A673 (cell line): ENCODE measurements around the gene TIA1. TPM values are rescaled to one million over a fixed set of nuclear protein-coding genes. Genes with fewer than 3 reads are reported as not detected.

ENCODE experiments used
- BruUV-seq: library from RNA; stranded (reverse); fragments of 400-500 nt; replicated peaks from 2 replicates; lab custom pipeline; 2021; lab: Mats Ljungman, UMichigan
- CTCF ChIA-PET: fragments of 300-600 bp; sonication (Branson Sonifier 250); formaldehyde crosslinking; loops from one replicate; lab custom pipeline; 2022; ENCODE audit warnings: antibody characterized with exemption; lab: Charles Lee
- POLR2A ChIA-PET: fragments of 300-600 bp; sonication (Branson Sonifier 250); formaldehyde crosslinking; loops from one replicate; lab custom pipeline; 2022; ENCODE audit warnings: antibody characterized with exemption; ENCODE audit not compliant: low non-redundant PET; lab: Charles Lee
- DNase-seq: peaks from one replicate; pipeline ENCODE4 v3.0.0-alpha.2; 2015; ENCODE audit warnings: low spot score
- H3K27ac ChIP-seq: fragments of 200-600 bp; sonication (generic); 2 replicates; pipeline ENCODE4 v1.5.1; 2016; ENCODE audit warnings: mixed run types, low read depth, mild to moderate bottlenecking, mixed read lengths, antibody characterized with exemption, low read length; ENCODE audit not compliant: poor library complexity, severe bottlenecking
- H3K27me3 ChIP-seq: fragments of 200-600 bp; sonication (generic); replicated peaks from 2 replicates; pipeline ENCODE4 v1.6.1; 2017; ENCODE audit warnings: mixed run types, low read depth, mild to moderate bottlenecking, mixed read lengths, antibody characterized with exemption, low read length; ENCODE audit not compliant: insufficient read depth, poor library complexity
- H3K36me3 ChIP-seq: fragments of 200-600 bp; sonication (generic); 2 replicates; pipeline ENCODE4 v1.6.1; 2016; ENCODE audit warnings: mixed run types, mild to moderate bottlenecking, mixed read lengths, antibody characterized with exemption, low read length; ENCODE audit not compliant: insufficient read depth, poor library complexity, severe bottlenecking
- H3K4me1 ChIP-seq: fragments of 200-600 bp; sonication (generic); 2 replicates; pipeline ENCODE4 v1.6.1; 2017; ENCODE audit warnings: mixed run types, mild to moderate bottlenecking, mixed read lengths, antibody characterized with exemption, low read length; ENCODE audit not compliant: insufficient read depth, poor library complexity, severe bottlenecking
- H3K4me3 ChIP-seq: fragments of 200-600 bp; sonication (generic); 2 replicates; pipeline ENCODE4 v1.5.1; 2016; ENCODE audit warnings: low read depth, mixed run types, mild to moderate bottlenecking, mixed read lengths, low read length; ENCODE audit not compliant: poor library complexity, severe bottlenecking
- H3K9me3 ChIP-seq: fragments of 200-600 bp; sonication (generic); 2 replicates; pipeline ENCODE4 v1.6.1; 2016; ENCODE audit warnings: mixed run types, low read depth, mild to moderate bottlenecking, mixed read lengths, antibody characterized with exemption, low read length; ENCODE audit not compliant: poor library complexity, severe bottlenecking
- CTCF ChIP-seq: fragments of 300-800, 200-600 bp; sonication (generic); conservative IDR thresholded peaks from 2 replicates; pipeline ENCODE4 v1.5.1; 2017; ENCODE audit warnings: low read depth, mild to moderate bottlenecking, antibody characterized with exemption, low read length, moderate library complexity, mixed read lengths
- EZH2 ChIP-seq: fragments of 200-600 bp; sonication (generic); IDR thresholded peaks from 2 replicates; pipeline ENCODE4 v1.6.1; 2017; ENCODE audit warnings: borderline replicate concordance, low read depth, mild to moderate bottlenecking, mixed read lengths, antibody characterized with exemption, low read length; ENCODE audit not compliant: poor library complexity, severe bottlenecking
- intact Hi-C: fragments of 100-400 bp; cut with micrococcal nuclease; formaldehyde crosslinking; loops from one replicate; pipeline ENCODE4 v1.10.0; 2022; ENCODE audit not compliant: unreplicated experiment
- total RNA-seq: library from RNA; stranded (reverse); gene quantifications from 2 replicates; pipeline ENCODE4 v1.2.3, GENCODE V29; 2021

Gene TIA1
- total RNA-seq, 1 experiment from 2014 or later = 197 TPM

- ChIA-PET POLR2A (no interaction called here), CTCF (no interaction called here)
- intact Hi-C loops = no loop called here
- TF ChIP-seq CTCF (no peak), EZH2 (no peak)
- no peaks in the 10 kb centered on the region for H3K27me3 ChIP-seq
- DNase-seq = no peak
- H3K4me1 ChIP-seq = no peaks in the 10 kb centered on the region
- no peak overlapping the region for H3K27ac ChIP-seq
- H3K4me3 ChIP-seq = no peak overlapping the region
- H3K9me3 ChIP-seq = no peaks in the 10 kb centered on the region
- H3K36me3 ChIP-seq = no peaks in the 10 kb centered on the region
- BruUV-seq = no TSS peak
These were observed 46.6 kb downstream of the TIA1 start for GRCh38 chr2:70201831-70202230.

GRCh38 chr2:70201225-70201768 is 47.1 kb downstream of the TIA1 start:
- POLR2A ChIA-PET = no interaction called here
- BruUV-seq = no TSS peak
- no peaks in the 10 kb centered on the region for H3K36me3 ChIP-seq
- no peaks in the 10 kb centered on the region for H3K4me1 ChIP-seq
- DNase-seq = no peak
- no peaks in the 10 kb centered on the region for H3K27me3 ChIP-seq
- H3K27ac ChIP-seq = no peak overlapping the region
- H3K4me3 ChIP-seq = no peak overlapping the region
- intact Hi-C loops = no loop called here
- CTCF ChIA-PET = no interaction called here
- TF ChIP-seq CTCF = no peak
- no peak for TF ChIP-seq EZH2
- H3K9me3 ChIP-seq = no peaks in the 10 kb centered on the region

DNA sequence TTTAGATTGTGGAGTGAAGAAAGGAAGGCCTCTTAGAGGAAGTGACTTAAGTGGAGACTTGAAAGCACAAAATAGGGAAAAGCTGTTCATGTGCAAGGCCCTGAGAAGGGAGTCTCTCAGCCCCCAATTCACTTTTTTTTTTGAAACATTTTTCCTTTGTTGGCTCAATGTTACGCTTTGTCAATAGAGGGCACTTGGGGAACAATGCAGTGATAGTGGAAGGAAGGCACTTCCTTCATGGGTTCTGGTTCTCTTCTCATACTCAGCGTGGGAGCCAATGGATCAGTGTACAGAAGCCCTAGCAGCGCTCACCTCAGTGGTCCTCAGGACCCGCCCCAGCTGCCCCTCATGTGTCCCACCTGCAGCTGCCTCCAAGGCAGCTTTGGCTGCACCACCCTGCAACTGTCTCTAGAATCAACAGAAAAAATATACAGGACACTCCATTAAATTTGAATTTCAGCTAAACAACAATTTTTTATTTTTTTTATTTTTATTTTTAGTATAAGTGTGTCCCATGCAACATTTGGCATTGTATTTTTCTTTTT is 49.0 kb downstream of the TIA1 start:
- POLR2A ChIA-PET = interaction anchor here (0.6 kb wide), 1 partner anchor 8 kb away, joined by 3 read pairs; the partner anchor contains the start of gene C2orf42
- Histone ChIP-seq H3K27me3 (no peaks in the 10 kb centered on the region), H3K4me3 (no peak overlapping the region), H3K27ac (no peak overlapping the region), H3K9me3 (no peaks in the 10 kb centered on the region), H3K4me1 (no peaks in the 10 kb centered on the region), H3K36me3 (no peaks in the 10 kb centered on the region)
- intact Hi-C loops = no loop called here
- DNase-seq = no peak
- CTCF ChIA-PET = no interaction called here
- TF ChIP-seq CTCF (no peak), EZH2 (no peak)
- no TSS peak for BruUV-seq
